ENCODE data around the gene RHBDL3.

The RHBDL3 gene

DNA sequence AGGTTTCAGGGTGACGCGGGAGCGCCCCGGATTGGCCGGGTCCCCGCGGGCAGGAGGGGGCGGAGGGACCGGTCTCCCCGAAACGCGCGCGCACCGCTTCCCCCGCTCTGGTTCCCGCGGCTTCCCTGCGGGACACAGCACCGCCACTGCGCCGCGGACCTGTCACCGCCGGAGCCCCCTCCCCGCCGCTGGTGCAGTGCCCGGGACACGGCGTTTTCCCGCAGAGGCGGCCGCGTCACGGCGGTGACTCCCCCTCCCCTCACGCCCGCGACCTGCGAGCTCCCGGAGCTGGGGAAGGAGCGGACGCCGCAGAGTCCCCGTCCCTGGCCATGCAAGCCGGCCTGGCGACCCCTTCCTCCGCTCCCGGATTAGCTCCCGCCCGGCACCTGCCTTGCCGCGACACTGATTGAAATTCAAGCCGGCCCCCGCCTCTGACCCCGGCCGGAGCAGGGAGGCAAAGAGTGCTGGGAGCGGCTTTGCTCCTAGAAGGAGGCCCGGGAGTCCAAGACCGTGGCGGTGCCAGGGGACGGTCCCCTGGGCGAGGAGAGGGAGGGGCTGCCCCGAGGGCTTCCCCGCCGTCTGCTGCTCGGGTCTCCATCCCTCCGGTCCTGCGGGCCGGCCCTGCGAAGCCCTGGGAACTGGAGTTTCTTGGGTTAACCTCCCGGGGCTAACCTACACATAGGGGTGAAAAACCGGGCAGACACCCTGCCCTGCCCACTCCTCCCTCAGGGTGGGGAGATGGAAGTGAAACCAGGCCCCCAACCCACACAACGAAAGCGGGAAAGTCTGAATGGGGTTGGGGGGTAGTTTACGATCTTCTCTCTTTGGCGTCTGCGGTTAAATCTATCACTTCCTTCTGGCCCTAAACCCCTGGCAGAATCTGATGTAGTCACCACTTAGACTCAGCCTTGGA lies 1.0 kb downstream of the RHBDL3 start:
- peak in 1 of 2 experiments; percentile 57 for DNase-seq

DNA sequence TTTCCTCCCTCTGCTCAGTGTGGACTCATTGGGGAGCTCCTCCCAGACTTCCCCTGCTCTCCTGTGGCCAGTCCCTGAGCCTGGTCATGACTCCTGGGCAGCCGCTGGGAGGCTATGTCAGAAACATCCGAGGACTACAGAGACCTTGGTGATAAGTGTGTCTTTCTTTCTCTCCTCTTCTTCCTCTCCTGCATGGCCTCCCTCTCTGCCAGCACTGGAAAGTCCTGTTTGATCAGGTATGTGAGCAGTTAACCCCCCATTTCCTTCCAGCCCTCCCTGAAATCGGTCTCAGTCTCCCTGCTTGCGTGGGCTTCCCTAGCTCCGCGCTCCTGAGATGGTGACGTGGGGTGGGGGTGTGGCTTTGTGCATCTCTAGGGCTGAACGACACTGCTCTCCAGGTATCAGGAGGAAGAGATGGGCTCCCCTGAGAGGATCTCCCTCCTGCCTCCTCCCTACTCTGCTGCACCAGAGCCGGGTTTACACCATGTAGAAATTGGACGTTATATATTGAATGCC lies 2.1 kb downstream of the RHBDL3 start:
- DNase-seq: peak in 1 of 2 experiments; percentile 67

DNA sequence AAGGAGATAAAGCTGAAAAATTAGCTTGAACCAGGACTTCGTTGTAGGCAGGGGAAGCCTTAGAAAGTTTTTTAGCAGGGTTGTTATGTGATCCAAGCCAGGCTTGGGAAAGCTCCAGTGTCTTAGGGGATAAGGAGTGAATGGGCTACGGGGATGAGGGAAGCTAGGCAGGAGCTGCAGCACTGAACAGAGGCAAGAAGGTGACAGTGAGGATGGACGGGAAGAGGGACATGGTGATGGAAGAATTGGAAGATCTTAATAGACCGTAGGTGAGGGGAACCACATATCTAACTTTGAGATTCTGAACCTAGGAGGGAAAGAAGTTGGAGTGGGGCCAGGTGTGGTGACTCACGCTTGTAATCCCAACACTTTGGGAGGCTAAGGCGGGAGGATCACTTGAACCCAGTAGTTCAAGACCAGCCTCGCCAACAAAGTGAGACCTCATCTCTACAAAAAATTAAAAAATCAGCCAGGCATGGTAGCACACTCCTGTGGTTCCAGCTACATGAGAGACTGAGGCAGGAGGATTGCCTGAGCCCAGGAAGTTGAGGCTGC lies 3.2 kb downstream of the RHBDL3 start:
- DNase-seq: no peak

GRCh38 chr17:32269377-32269776 lies 3.7 kb downstream of the RHBDL3 start:
- no peak for DNase-seq

DNA sequence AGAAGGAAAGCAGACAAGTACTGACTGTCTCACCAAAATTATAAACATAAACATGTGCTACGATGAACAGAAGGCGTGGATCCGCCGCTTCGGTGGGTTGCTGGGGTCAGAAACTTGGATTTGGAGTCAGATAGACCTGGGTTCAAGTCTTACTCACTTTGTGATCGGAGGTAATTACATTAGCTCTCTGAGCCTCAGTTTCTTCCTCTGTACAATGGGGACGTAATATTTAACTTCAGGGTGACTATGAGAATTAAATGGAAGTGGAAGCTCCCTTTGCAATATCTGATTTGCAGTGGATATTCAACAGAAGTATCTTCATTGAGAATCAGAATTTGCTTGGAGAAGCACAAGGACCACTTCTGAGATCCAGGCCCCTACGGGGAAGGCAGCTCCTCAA lies 6.2 kb downstream of the RHBDL3 start:
- no peak for DNase-seq

- DNase-seq: no peak
These were observed 8.5 kb downstream of the RHBDL3 start for GRCh38 chr17:32274101-32274500.

DNA sequence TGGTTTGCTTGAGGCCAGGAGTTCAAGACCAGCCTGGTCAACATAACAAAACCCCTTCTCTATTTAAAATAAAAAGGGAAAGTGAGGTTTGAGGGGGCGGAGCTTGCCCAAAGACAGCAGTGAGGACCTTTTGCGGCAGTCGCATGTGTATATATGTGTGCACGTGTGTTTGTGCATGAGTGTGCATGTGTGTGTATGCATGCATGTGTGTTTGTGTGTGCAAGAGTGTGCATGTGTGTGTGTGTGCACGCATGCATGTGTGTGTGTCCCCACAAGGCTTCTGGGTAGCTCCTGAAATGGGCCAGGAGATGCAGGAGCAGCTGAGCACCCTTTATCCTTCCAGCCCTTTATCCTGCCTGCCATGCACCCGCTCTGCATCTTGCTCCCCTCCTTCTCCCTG lies 9.0 kb downstream of the RHBDL3 start:
- no peak for DNase-seq

DNA sequence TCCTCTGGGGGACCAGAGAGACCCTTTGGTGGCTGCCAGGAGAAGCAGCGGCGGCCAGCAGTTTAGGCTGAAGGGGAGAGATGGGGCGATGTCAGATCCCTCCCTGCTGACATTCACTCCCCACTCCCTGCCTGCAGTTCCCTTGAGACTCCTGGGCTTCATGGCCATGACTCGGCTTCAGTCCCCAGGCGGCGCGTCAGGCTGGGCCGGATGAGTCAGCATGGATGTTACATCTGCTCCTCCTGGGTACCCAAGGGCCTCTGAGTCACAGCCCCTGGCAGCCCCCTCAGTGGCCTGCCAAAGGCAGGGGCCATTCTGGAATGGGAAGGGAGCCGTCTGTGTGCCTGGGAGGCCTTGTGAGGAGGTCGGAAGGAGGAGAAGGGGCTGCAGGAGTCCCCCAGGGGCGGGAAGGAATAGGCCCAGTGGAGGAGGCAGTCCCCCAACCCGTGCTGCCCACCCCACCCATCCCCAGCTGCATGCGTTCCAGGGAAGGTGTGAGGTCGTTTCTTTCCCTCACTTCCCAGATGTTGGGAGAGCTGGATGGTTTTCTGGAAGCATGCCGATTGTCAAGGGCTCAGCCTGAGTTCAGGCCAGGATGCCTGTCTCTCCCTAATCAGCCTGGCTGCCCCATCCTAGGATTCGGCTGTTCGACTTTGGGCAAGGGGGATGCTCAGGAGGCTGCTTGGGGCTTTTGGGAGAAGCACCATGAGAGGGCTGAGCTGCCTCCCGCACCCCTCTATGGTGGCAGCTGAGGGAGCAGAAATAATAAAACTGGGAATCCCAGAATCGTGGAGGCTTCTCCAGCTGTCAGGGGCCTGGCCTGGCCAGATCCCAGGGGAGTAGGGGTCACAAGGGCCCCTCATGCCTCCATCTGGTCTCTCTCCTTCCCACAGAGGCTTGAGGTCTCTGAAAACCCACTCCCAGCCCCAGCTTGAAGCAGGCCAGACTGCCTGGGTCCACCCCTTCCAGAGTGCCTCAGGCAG lies 9.7 kb downstream of the RHBDL3 start:
- peak in 1 of 2 experiments; percentile 24 for DNase-seq

GRCh38 chr17:32276171-32276601 lies 10.6 kb downstream of the RHBDL3 start:
- DNase-seq: peak in 1 of 2 experiments; percentile 47

- DNase-seq: no peak
These were observed 11.7 kb downstream of the RHBDL3 start for GRCh38 chr17:32277284-32277683.

DNA sequence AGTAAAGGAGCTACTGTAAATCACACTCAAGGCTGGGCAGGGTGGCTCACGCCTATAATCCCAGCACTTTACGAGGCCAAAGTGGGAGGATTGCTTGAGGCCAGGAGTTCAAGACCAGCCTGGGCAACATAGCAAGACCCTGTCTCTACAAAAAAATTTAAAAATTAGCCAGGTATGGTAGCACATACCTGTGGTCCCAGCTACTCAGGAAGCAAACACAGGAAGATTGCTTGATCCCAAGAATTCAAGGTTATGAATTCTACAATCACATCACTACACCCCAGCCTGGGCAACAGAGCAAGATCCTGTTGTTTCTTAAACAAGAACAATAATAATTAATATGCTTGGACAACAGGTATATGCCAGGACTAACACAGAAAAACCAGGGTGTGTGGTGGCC lies 13.2 kb downstream of the RHBDL3 start:
- DNase-seq: no peak

DNA sequence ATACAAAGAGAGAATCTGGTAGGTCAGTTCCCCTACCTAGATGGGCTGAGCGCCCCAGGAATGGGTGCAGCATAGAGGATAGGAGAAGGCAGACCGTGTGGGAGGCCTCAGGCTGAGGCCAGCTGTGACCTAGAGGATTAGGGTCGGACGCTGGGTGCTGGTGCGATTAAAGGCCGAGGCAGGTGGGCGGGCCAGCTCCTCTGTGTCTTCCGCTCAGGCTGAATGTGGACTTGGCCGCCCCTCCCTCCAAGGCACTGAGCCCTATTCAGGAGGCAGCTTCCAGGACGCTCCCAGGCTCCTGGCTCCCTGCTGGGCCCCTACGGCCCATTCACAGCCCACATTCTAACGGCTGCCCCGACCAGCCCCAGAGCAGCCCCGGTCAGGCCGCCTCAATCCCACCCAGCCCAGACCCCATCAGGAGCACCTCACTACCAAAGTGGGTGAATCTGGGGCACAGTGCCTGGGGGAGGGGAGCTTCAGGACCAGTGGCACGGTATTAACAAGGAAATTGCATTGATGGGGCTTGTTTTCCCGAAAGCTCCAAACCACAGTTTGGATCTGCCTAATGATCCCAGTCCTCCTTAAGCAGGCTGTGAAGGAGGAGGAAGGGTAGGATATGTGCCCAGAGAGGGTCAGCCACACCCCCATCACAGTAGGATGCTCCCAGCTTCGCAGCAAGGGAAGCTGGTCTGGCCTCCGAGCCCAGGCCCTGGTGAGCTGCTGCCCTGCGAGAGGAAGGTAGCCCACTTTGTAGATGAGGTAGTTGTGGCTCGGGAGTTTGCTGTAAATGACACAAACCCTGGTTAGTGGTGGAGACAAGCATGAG lies 14.5 kb downstream of the RHBDL3 start:
- no peak for DNase-seq

DNA sequence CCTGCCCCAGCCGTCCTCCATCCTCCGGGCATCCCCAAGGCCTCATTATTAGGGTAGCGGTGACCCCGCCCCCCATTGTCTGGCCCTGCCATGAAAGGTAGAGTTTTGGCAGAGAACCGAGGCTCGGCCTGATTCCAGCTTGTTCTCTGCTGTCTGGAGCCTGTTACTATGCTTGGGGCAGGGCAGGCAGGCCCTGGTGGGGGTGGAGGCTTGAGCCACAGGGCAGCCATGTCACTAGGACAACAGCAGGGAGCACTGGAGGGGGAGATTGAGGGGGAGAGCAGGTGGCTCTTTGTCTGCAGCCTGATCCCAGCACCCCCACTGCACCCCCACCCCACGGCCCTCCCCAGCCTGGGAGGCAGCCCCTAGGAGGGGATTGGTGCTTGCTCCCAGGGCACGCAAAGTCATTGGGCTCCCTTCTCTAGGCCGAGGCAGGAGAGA lies 15.4 kb downstream of the RHBDL3 start:
- no peak for DNase-seq

DNA sequence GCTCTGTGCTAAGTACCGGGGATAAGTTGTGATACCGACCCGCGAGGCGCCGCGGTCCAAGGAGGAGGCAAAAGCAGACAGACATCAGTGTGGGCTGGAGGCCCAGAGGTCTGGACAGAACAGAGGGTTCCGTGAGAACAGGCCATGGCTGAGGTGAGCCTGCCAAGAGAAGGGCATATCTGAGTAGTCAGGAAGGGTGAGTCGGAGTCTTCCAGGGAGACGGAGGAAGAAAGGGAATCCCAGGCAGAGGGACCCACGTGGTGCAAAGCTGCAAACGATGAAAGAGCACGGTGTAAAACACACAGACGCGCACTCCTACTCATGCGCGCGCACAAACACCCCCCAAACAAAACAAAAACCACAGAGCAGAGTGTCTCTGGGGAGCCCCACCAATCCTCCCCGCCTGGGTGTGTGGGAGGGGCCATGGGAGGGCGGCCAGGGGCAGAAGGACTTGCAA lies 18.1 kb downstream of the RHBDL3 start:
- no peak for DNase-seq

DNA sequence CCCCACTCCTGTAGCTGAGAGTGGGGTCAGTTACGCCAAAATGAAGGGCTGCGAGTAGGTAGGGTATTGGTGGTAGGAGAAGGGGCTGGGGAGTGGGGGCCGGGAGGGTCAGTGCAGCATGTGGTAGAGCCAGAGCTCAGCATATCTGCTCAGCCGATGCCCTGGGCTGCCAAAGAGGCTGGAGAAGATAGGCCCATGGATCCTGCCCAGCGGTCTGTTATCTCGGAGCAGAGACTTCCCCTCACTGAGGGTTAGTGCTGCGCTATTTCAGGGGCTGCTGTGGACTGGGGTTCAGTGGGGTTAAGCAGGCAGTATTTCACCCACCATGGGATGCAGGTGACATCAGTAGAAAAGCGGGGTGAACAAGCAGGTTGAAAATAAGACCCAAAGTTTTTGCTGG lies 19.7 kb downstream of the RHBDL3 start:
- DNase-seq: no peak

DNA sequence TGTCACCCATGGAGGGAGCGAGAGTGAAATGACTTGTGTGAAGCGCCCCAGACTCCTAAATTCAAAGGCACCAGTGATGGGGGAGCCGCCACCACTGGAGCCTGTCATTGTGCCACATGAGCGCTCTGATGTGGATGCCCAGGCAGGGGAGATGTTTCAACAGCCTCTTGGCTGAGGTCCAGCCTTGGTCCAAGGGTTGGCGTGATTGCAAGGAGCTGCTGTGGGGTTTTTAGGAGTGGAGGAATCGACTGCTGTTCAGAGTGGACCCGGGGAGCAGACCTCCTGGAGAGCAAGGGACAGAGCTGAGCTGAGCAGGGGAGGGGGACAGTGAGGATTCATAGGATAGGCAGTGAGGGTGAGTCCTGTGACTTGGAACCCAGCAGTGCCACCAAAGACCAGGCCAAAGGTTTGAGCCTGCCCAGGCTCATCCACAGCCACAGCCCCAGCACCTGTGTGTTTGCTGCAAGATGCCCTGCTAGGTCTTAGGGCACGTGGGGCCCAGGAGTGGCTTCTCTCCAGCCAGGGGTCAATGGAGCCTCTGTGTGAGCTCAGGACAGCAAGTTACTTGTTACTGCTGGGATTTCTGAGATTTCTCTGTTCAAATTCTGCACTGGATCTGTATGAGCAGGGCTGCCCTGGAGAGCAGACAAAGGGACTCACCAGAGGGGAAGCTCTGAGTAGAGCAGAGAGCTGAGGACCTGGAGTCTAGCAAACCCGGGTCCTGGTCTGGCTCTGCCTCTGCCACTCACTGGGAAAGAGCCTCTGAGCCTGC lies 20.3 kb downstream of the RHBDL3 start:
- DNase-seq: no peak

DNA sequence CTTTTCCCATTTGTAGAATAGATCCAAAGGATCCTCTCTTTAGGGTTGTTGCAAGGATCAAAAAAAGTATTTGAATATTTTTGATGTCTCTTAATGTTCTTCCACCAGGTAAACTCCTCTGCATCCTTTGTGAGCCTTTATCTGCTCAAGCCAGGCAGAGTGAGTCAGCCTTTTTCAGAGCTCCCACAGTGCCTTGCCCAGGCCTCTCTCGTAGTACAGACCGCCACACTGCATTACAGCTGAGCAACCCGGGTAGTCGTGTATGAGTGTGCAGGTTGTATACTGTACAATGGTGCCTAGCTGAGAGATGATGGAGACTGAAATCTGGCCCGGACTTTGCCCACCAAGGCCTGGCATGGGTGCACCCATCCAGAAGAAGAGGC lies 20.9 kb downstream of the RHBDL3 start:
- no peak for DNase-seq

DNA sequence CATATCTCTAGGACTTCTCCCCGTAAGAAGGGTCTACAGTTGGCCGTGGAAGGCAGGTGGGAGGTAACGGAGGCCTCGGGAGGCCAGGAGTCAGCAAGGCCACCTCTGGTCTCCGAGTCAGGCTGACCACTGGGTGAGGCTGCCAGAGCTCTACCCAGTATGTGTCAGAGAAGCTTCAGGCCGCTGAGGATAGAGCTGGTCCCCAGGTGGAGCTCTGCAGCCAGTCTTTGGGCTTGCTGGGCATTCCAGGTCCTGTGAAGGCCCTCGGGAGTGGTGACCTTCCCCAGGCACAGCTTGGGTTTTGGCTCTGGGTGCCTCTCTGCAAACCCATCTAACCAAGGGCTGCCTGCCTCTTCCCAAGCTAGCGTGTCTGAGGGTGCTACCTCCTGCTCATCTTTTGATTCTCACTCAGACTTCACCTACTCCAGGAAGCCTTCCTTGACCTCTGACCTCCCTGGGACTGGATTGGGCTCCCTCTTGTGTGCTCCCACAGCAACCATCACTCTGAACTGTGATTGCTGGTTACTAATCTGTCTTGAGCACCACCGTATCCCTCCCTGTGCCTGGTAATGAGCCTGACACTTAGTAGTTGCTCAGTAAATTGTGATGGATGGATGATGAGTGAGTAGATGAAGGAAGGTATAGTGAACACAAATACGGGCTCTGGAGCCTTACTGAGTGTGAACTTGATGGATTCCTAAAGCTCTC lies 22.3 kb downstream of the RHBDL3 start:
- no peak for DNase-seq

GRCh38 chr17:32288615-32289014 lies 23.0 kb downstream of the RHBDL3 start:
- DNase-seq: no peak

- no peak for DNase-seq
These were observed 23.9 kb downstream of the RHBDL3 start for GRCh38 chr17:32289471-32290070.
